Adrenal gland (tissue), 5 donors: ENCODE results near the gene CENATAC.

Experiments
- POLR2A ChIP-seq, 2 donors: fragments of 450-650 bp; IDR thresholded peaks; one replicate each; pipeline ENCODE4 v1.6.1; 2017; ENCODE audit warnings: antibody characterized with exemption in 2 of 2, mild to moderate bottlenecking in 2 of 2, moderate library complexity in 1 of 2
- TF ChIP-seq, protein P1 (sequence below), 6 experiments: fragments of 450-650 bp in 4 of 6; fragments of 200-600 bp in 2 of 6; sonication (generic) in 1 of 6; IDR thresholded peaks; 1 replicate in 5 of 6; 2 replicates in 1 of 6; pipeline versions ENCODE4 v1.5.1 to v1.8.0; 2016 to 2021; ENCODE audit warnings: antibody characterized with exemption in 6 of 6, mild to moderate bottlenecking in 2 of 6, moderate library complexity in 1 of 6
- donor health status: DM: no; HTN: no; CAD: no.

DNA sequence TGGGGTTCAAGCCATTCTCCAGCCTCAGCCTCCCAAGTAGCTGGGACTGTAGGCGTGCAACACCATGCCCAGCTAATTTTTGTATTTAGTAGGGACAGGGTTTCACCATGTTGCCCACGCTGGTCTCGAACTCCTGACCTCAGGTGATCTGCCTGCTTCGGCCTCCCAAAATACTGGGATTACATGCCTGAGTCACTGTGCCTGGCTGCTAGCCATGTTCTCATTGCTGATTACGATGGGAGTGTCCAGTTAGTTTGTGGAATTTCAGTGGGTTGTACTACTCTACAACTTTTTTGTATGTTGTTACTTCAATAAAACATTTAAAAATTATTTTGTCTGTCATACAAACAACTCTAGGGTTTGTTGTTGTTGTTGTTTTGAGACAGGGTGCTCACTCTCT lies 64.8 kb downstream of the CENATAC start:
- no peak for TF ChIP-seq POLR2A (IDR thresholded peaks at IDR 0.05)
- TF ChIP-seq, protein P1, sequence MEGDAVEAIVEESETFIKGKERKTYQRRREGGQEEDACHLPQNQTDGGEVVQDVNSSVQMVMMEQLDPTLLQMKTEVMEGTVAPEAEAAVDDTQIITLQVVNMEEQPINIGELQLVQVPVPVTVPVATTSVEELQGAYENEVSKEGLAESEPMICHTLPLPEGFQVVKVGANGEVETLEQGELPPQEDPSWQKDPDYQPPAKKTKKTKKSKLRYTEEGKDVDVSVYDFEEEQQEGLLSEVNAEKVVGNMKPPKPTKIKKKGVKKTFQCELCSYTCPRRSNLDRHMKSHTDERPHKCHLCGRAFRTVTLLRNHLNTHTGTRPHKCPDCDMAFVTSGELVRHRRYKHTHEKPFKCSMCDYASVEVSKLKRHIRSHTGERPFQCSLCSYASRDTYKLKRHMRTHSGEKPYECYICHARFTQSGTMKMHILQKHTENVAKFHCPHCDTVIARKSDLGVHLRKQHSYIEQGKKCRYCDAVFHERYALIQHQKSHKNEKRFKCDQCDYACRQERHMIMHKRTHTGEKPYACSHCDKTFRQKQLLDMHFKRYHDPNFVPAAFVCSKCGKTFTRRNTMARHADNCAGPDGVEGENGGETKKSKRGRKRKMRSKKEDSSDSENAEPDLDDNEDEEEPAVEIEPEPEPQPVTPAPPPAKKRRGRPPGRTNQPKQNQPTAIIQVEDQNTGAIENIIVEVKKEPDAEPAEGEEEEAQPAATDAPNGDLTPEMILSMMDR (IDR thresholded peaks at IDR 0.05): no peak
